MM.1S (cell line): ENCODE measurements around the gene UBQLNL.

Experiments used
- DNase-seq: peaks from one replicate; pipeline ENCODE4 v3.0.0-alpha.2; 2015
- H2AFZ ChIP-seq: fragments of 300-600 bp; sonication (generic); 2 replicates; pipeline ENCODE4 v1.6.0; 2016; ENCODE audit warnings: antibody characterized with exemption, low read length
- H3F3A ChIP-seq: fragments of 300-600 bp; sonication (generic); 2 replicates; pipeline ENCODE4 v1.6.1; 2016; ENCODE audit warnings: mild to moderate bottlenecking, antibody characterized with exemption, low read length, moderate library complexity, mixed read lengths; ENCODE audit not compliant: insufficient read depth
- H3K27ac ChIP-seq: fragments of 300-600 bp; sonication (generic); 2 replicates; pipeline ENCODE4 v1.5.1; 2016; ENCODE audit warnings: mild to moderate bottlenecking, low read length
- H3K27me3 ChIP-seq: fragments of 300-600 bp; sonication (generic); replicated peaks from 2 replicates; pipeline ENCODE4 v1.6.0; 2016; ENCODE audit warnings: low read length; ENCODE audit not compliant: insufficient read depth
- H3K36me3 ChIP-seq: fragments of 300-600 bp; sonication (generic); replicated peaks from 2 replicates; pipeline ENCODE4 v1.6.1; 2016; ENCODE audit warnings: mild to moderate bottlenecking, low read length, mixed read lengths; ENCODE audit not compliant: insufficient read depth
- H3K4me1 ChIP-seq: fragments of 300-600 bp; sonication (generic); 2 replicates; pipeline ENCODE4 v1.6.1; 2016; ENCODE audit warnings: low read length, mixed read lengths
- H3K4me2 ChIP-seq: fragments of 300-600 bp; sonication (generic); 2 replicates; pipeline ENCODE4 v1.6.0; 2016; ENCODE audit warnings: low read depth, low read length
- H3K4me3 ChIP-seq: fragments of 300-600 bp; sonication (generic); 2 replicates; pipeline ENCODE4 v1.5.1; 2016; ENCODE audit warnings: low read length, mixed read lengths
- H3K79me2 ChIP-seq: fragments of 300-600 bp; sonication (generic); 2 replicates; pipeline ENCODE4 v1.6.1; 2016; ENCODE audit warnings: mixed run types, low read length, mixed read lengths
- H3K9ac ChIP-seq: fragments of 300-600 bp; sonication (generic); 2 replicates; pipeline ENCODE4 v1.6.1; 2016; ENCODE audit warnings: low read length, mixed read lengths
- H3K9me2 ChIP-seq: fragments of 300-600 bp; sonication (generic); replicated peaks from 2 replicates; pipeline ENCODE4 v1.6.1; 2016; ENCODE audit warnings: mild to moderate bottlenecking, low read length, mixed read lengths; ENCODE audit not compliant: insufficient read depth
- H3K9me3 ChIP-seq: fragments of 300-600 bp; sonication (generic); replicated peaks from 2 replicates; pipeline ENCODE4 v1.6.1; 2016; ENCODE audit warnings: mild to moderate bottlenecking, low read length, mixed read lengths; ENCODE audit not compliant: insufficient read depth
- H4K20me1 ChIP-seq: fragments of 300-600 bp; sonication (generic); 2 replicates; pipeline ENCODE4 v1.6.1; 2016; ENCODE audit warnings: mild to moderate bottlenecking, low read length, moderate library complexity, mixed read lengths; ENCODE audit not compliant: insufficient read depth
- CTCF ChIP-seq: fragments of 300-600 bp; sonication (generic); IDR thresholded peaks from 2 replicates; pipeline ENCODE4 v1.5.1; 2016; ENCODE audit warnings: antibody characterized with exemption, low read length, mixed read lengths
- EZH2 ChIP-seq: fragments of 300-600 bp; sonication (generic); optimal IDR thresholded peaks from 2 replicates; pipeline ENCODE3; 2017; ENCODE audit warnings: low read depth, mild to moderate bottlenecking, antibody characterized with exemption, low read length, mixed read lengths
- EZH2phosphoT487 ChIP-seq: fragments of 300-600 bp; sonication (generic); IDR thresholded peaks from 2 replicates; pipeline ENCODE4 v1.6.1; 2018; ENCODE audit warnings: antibody characterized with exemption, low read length

The UBQLNL gene, protein sequence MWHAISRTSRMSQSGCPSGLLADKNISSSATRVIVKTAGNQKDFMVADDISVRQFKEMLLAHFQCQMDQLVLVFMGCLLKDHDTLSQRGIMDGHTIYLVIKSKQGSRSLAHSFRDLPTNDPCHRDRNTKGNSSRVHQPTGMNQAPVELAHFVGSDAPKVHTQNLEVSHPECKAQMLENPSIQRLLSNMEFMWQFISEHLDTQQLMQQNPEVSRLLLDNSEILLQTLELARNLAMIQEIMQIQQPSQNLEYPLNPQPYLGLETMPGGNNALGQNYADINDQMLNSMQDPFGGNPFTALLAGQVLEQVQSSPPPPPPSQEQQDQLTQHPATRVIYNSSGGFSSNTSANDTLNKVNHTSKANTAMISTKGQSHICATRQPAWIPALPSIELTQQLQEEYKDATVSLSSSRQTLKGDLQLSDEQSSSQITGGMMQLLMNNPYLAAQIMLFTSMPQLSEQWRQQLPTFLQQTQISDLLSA

DNA sequence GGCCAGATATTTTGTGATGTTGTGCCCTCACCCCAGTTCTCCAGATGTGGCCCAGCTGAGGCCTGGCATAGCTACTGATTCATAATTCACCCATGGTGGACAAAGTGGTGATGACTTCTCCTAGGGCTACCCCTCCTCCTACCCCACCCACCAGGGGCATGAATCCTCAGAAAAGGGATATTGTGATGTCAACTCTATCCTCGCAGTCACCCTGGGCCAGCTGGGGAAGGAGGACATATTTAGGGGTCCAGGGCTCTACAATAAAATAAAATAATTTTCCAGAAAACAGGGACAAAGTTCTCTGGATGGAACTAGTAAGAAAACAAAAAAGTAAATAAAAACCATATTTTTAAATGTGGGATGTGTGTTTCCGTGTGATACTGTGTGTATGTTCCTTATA is at the start of gene UBQLNL:
Gene UBQLNL, minus strand, starts transcription at position 101 of the 400 bp plus-strand sequence. CDS start 258 bp downstream, outside the sequence.
- H3K9me2 ChIP-seq = no peaks in the 10 kb centered on the region
- H3K4me2 ChIP-seq = no peak within 1 kb of the TSS
- no peaks in the 10 kb centered on the region for H3K79me2 ChIP-seq
- H4K20me1 ChIP-seq = no peaks in the 10 kb centered on the region
- no peaks in the 10 kb centered on the region for H3F3A ChIP-seq
- H3K36me3 ChIP-seq = no peaks in the 10 kb centered on the region
- DNase-seq = no peak
- H2AFZ ChIP-seq = no peak within 1 kb of the TSS
- no peak within 1 kb of the TSS for H3K9ac ChIP-seq
- TF ChIP-seq EZH2 (no peak), EZH2phosphoT487 (no peak), CTCF (no peak)
- H3K4me1 ChIP-seq = no peaks in the 10 kb centered on the region
- no peak within 1 kb of the TSS for H3K4me3 ChIP-seq
- H3K27me3 ChIP-seq = no peaks in the 10 kb centered on the region
- H3K9me3 ChIP-seq = no peaks in the 10 kb centered on the region
- H3K27ac ChIP-seq = no peak within 1 kb of the TSS

- no peak overlapping the region for H2AFZ ChIP-seq
- H3K9me3 ChIP-seq = no peaks in the 10 kb centered on the region
- DNase-seq = no peak
Measured at GRCh38 chr11:5564259-5565019, 47.9 kb upstream of the UBQLNL start.

DNA sequence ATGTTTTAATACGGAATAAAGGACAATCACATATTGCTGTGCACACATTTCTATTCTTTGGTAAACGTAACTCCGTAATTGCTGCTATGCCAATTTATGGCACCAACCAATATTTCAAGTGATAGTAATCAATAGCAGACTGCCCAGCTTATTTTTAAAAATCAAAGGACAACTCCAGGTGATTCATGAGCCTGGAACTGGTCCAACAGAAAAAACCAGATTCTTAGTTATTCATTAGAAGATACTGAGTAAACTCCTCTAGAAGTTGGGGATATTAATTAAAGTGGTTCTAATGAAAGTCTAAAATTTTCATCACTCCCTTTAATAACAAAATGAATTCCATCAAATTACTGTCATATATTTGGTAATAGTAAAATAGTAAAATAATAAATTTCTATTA is 41.3 kb upstream of the UBQLNL start:
- no peaks in the 10 kb centered on the region for H4K20me1 ChIP-seq
- peaks cover 6% of the 10 kb centered on the region for H3K4me1 ChIP-seq
- no peak overlapping the region for H3K9ac ChIP-seq
- no peaks in the 10 kb centered on the region for H3K9me3 ChIP-seq
- no peaks in the 10 kb centered on the region for H3K9me2 ChIP-seq
- H2AFZ ChIP-seq = no peak overlapping the region
- no peaks in the 10 kb centered on the region for H3K27me3 ChIP-seq
- H3K4me3 ChIP-seq = no peak overlapping the region
- H3K4me2 ChIP-seq = no peak overlapping the region
- H3K36me3 ChIP-seq = no peaks in the 10 kb centered on the region
- TF ChIP-seq CTCF = no peak
- TF ChIP-seq EZH2 = no peak
- no peak for TF ChIP-seq EZH2phosphoT487
- DNase-seq = no peak
- no peaks in the 10 kb centered on the region for H3F3A ChIP-seq
- no peak overlapping the region for H3K27ac ChIP-seq
- H3K79me2 ChIP-seq = no peaks in the 10 kb centered on the region

More at GRCh38 chr11:5564259-5565019, 47.9 kb upstream of the UBQLNL start:
- H3K79me2 ChIP-seq = no peaks in the 10 kb centered on the region
- H3K4me2 ChIP-seq = no peak overlapping the region
- H3K4me1 ChIP-seq = no peaks in the 10 kb centered on the region
- TF ChIP-seq CTCF (no peak), EZH2phosphoT487 (no peak), EZH2 (no peak)
- H3K27ac ChIP-seq = no peak overlapping the region
- no peaks in the 10 kb centered on the region for H3K36me3 ChIP-seq
- H3K9me2 ChIP-seq = no peaks in the 10 kb centered on the region
- no peaks in the 10 kb centered on the region for H4K20me1 ChIP-seq
- no peaks in the 10 kb centered on the region for H3K27me3 ChIP-seq
- no peaks in the 10 kb centered on the region for H3F3A ChIP-seq
- H3K9ac ChIP-seq = no peak overlapping the region
- H3K4me3 ChIP-seq = no peak overlapping the region
